CD4-positive, alpha-beta T cell treated with Interleukin-17A for 1 hour (primary cell): ENCODE results near the gene UNKL.

ENCODE experiments used
- DNase-seq: peaks from one replicate; pipeline ENCODE4 v3.0.0-alpha.2; 2020

UNKL gene

GRCh38 chr16:1318268-1318545, 96.3 kb downstream of the UNKL start:
- no peak for DNase-seq

DNA sequence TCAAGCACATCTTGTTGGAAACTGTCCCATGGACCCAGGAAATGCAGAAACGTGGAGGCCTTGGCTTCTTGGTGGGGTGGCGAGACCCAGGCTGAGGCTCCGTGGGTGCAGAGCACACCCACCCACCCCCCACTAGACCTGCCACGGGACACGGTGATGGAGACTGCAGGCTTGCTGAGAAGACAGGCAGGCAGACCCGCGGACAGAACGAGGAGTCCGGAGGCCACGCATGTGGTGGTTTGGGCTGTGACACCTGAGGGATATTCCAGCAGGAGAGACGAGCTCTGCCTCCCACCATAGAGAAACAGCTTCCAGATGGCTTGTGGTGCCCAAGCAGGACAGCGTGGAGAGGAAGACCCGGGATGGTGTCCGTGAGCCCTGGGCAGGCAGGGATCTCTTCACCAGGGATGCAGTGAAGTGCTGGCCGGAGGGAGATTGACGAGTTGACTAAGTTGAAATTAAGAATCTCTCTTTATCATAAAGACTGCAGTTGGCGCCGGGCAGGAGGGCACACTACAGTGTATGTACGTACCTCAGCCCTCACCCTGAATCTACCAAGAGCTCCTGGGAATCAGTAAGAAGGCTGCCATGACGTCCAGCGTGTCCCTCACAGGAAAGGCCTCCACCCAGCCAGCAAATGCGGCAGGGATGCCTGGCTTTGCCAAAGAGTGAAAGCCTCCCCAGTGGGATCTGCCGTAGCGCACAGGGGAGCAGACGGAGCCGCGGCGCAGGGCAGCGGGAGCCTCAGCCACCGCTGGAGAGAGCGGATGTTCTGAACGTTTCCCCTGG, 96.8 kb downstream of the UNKL start:
- DNase-seq = no peak

DNA sequence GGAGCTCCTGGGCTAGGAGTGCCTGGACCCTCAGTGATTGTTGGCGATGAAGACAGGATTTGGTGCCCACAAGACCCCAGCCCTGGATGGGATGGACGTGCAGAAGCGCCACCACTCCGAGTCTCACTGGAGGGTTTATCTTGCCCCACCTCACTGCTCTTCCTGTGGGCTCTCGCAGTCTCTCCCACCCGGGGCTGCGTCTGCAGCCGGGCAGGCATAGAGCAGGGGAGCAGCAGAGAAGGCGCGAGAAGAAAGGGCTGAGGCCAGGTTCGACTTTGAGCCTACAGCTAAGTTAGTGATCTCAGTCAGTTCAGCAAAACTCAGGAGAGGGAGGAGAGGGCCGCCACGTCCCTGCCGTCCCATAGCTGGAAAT, 98.5 kb downstream of the UNKL start:
- DNase-seq = no peak

- no peak for DNase-seq
These were observed 99.1 kb downstream of the UNKL start for GRCh38 chr16:1315081-1316032.

GRCh38 chr16:1314399-1315068, 100.0 kb downstream of the UNKL start:
- no peak for DNase-seq

DNA sequence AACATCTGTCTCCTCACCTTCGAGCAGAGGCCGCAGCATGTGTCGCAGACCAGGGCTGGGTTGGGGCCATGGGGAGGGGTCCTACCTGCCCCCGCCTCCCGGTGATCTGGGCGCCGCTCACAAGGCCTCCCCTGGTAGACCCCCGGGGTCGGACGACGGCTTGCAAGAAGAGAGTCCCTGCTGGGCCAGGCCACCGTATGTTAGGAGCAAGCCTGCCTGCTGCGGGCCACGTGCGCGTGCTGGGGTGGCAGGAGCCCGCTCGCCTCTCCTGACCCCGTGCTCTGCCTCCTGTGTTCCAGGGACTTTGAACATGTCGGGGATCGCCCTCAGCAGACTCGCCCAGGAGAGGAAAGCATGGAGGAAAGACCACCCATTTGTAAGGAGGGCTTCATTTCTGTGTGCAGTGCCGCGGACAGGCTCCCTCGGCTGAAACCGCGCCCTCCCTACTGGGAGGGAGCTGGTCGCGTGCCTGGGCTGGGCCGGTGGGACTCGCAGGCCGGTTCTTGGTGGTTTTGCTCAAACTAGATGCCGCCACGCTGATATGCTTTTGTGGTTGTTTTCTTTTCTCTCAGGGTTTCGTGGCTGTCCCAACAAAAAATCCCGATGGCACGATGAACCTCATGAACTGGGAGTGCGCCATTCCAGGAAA, 100.7 kb downstream of the UNKL start:
- no peak for DNase-seq
